VCaP (cell line): ENCODE measurements around the gene FSTL4.

Experiments used
- H3K27ac ChIP-seq: fragments of 450-650 bp; 2 replicates; pipeline ENCODE4 v1.5.1; 2017
- CTCF ChIP-seq: fragments of 450-650 bp; conservative IDR thresholded peaks from 2 replicates; pipeline ENCODE4 v1.5.1; 2017; ENCODE audit warnings: mild to moderate bottlenecking, moderate library complexity

The FSTL4 gene

GRCh38 chr5:133246376-133247150, 365.8 kb downstream of the FSTL4 start:
- TF ChIP-seq CTCF, result no peak
- H3K27ac ChIP-seq, result no peak overlapping the region

- H3K27ac ChIP-seq, result no peak overlapping the region
- TF ChIP-seq CTCF, result no peak
These were observed 366.3 kb downstream of the FSTL4 start for GRCh38 chr5:133246053-133246370.

- no peak for TF ChIP-seq CTCF
- no peak overlapping the region for H3K27ac ChIP-seq
These were observed 366.9 kb downstream of the FSTL4 start for GRCh38 chr5:133245191-133246052.

GRCh38 chr5:133244242-133244641, 368.1 kb downstream of the FSTL4 start:
- peak overlapping the region; percentile 56 for H3K27ac ChIP-seq
- no peak for TF ChIP-seq CTCF

GRCh38 chr5:133243196-133243595, 369.1 kb downstream of the FSTL4 start:
- no peak overlapping the region for H3K27ac ChIP-seq

GRCh38 chr5:133242221-133242835, 370.0 kb downstream of the FSTL4 start:
- no peak overlapping the region for H3K27ac ChIP-seq
- no peak for TF ChIP-seq CTCF

More at GRCh38 chr5:133243196-133243595, 369.1 kb downstream of the FSTL4 start:
- no peak for TF ChIP-seq CTCF
